GM12872 (cell line): Measurements from ENCODE around the gene SVEP1.

Experiments used
- CTCF ChIP-seq: IDR thresholded peaks from 3 replicates; pipeline ENCODE4 v1.5.1; 2011; ENCODE audit warnings: low read depth, mild to moderate bottlenecking, low read length, moderate library complexity; ENCODE audit not compliant: insufficient read depth

SVEP1 gene

GRCh38 chr9:110536822-110537221 lies 42.7 kb downstream of the SVEP1 start:
- no peak for TF ChIP-seq CTCF

- TF ChIP-seq CTCF: no peak
Measured at GRCh38 chr9:110532908-110533665, 46.5 kb downstream of the SVEP1 start.

GRCh38 chr9:110531776-110532175 lies 47.8 kb downstream of the SVEP1 start:
- no peak for TF ChIP-seq CTCF

DNA sequence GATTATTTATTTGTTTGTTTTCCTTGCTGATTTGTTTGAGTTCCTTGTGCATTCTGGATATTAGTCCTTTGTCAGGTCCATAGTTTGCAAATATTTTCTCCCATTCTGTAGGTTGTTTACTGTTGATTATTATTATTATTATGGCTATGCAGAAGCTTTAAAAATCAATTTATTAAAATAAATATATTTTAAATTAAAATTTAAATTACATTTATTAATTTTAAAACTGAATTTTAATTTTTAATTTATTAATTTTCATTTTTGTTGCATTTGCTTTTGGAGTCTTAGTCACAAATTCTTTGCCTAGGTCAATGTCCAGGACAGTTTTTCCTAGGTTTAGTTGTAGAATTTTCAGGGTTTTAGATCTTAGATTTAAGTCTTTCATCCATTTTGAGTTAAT lies 50.9 kb downstream of the SVEP1 start:
- TF ChIP-seq CTCF: no peak

DNA sequence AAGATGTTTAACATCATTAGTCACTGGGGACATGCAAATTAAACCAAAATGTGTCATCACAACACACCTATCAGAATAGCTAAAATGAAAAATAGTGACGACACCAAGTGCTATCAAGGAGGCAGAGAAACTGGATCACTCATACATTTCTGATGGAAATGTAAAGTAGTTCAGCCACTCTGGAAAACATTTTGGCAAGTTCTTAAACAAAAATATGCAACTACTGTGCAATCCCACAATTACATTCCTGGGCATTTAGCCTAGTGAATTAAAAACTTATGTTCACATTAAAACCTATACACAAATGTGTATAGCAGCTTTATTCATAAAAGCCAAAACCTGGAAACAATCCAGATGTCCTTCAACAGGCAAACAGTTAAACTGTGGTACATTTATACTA lies 53.1 kb downstream of the SVEP1 start:
- no peak for TF ChIP-seq CTCF

DNA sequence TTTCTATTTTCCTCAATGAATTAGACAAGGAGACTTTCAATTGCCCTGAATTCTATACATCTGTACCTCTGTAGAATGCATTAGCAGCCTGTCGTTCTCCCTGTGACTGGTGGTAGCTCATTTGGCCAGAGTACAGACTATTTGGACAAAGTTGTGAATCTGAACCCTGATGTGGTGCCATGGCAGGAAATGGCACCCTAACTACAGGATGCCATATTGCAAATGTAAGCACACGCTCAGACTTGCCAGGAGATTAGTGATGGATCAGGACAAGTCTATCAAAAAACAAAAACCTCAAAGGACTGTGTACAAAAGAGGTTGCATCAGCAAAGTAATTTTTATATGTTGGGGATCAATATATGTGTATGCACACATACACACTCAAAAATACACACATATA lies 58.3 kb downstream of the SVEP1 start:
- no peak for TF ChIP-seq CTCF

- TF ChIP-seq CTCF: no peak
Measured at GRCh38 chr9:110520120-110520701, 59.3 kb downstream of the SVEP1 start.
